Ishikawa (cell line): ENCODE results near the gene RGS7.

Source experiments
- CEBPB ChIP-seq: IDR thresholded peaks from 2 replicates; pipeline ENCODE4 v1.6.1; 2012
- CREB1 ChIP-seq: IDR thresholded peaks from 2 replicates; pipeline ENCODE4 v1.6.1; 2012; ENCODE audit warnings: low read depth
- EGR1 ChIP-seq: IDR thresholded peaks from 2 replicates; pipeline ENCODE4 v1.6.1; 2012
- EP300 ChIP-seq: IDR thresholded peaks from 2 replicates; pipeline ENCODE4 v1.6.1; 2012; ENCODE audit warnings: borderline replicate concordance
- FOXM1 ChIP-seq: IDR thresholded peaks from 2 replicates; pipeline ENCODE4 v1.6.1; 2012; ENCODE audit warnings: low read depth, borderline replicate concordance
- MAX ChIP-seq: IDR thresholded peaks from 2 replicates; pipeline ENCODE4 v1.6.1; 2012
- RAD21 ChIP-seq: IDR thresholded peaks from 2 replicates; pipeline ENCODE4 v1.6.1; 2012; ENCODE audit warnings: low read depth
- REST ChIP-seq: IDR thresholded peaks from 2 replicates; pipeline ENCODE4 v1.6.1; 2012; ENCODE audit warnings: low read depth, mild to moderate bottlenecking
- TAF1 ChIP-seq: IDR thresholded peaks from 2 replicates; pipeline ENCODE4 v1.6.1; 2012; ENCODE audit warnings: low read depth, mild to moderate bottlenecking
- TCF12 ChIP-seq: IDR thresholded peaks from 2 replicates; pipeline ENCODE4 v1.6.1; 2012; ENCODE audit warnings: low read depth
- YY1 ChIP-seq: IDR thresholded peaks from 2 replicates; pipeline ENCODE4 v1.6.1; 2012; ENCODE audit warnings: low read depth
- ZBTB7A ChIP-seq: IDR thresholded peaks from 2 replicates; pipeline ENCODE4 v1.6.1; 2012; ENCODE audit warnings: low read depth

GRCh38 chr1:241068359-241068758 is 288.6 kb downstream of the RGS7 start:
- no peak for TF ChIP-seq TAF1
- TF ChIP-seq FOXM1 = no peak
- TF ChIP-seq RAD21 = no peak
- no peak for TF ChIP-seq CREB1
- TF ChIP-seq EP300 = no peak
- TF ChIP-seq YY1 = no peak
- TF ChIP-seq EGR1 = no peak
- no peak for TF ChIP-seq REST
- TF ChIP-seq ZBTB7A = no peak
- TF ChIP-seq TCF12 = no peak
- no peak for TF ChIP-seq MAX
- TF ChIP-seq CEBPB = no peak
